Ovary (tissue), 3 donors: Measurements from ENCODE around the gene B4GALT7.
"Not testable (repeated sequence)": the region's sequence is repeated elsewhere in the genome, so short reads cannot be mapped to it uniquely, and the experiment has no call there.

Source experiments
- CTCF ChIP-seq, 3 donors: fragments of 450-650 bp in 2 of 3; fragments of 200-600 bp in 1 of 3; IDR thresholded peaks; one replicate each; pipeline versions ENCODE4 v1.5.1 to v1.8.0; 2016 to 2022; ENCODE audit warnings: antibody characterized with exemption in 3 of 3, mild to moderate bottlenecking in 1 of 3
- EP300 ChIP-seq: sonication (generic); formaldehyde crosslinking; IDR thresholded peaks from one replicate; pipeline ENCODE4 v1.6.1; 2017; ENCODE audit warnings: antibody characterized with exemption
- POLR2A ChIP-seq: fragments of 450-650 bp; IDR thresholded peaks from one replicate; pipeline ENCODE4 v1.6.1; 2017; ENCODE audit warnings: antibody characterized with exemption, mild to moderate bottlenecking, moderate library complexity
- donor health status: DM: no; HTN: no; CAD: no.

- TF ChIP-seq CTCF (IDR thresholded peaks at IDR 0.05); EP300; POLR2A: not testable (repeated sequence)
These were observed 57.9 kb downstream of the B4GALT7 start for GRCh38 chr5:177657846-177658245.
